GDM1 (cell line): ENCODE measurements around the gene SLC1A2.

Experiments
- DNase-seq: peaks from one replicate; lab custom pipeline; 2025; lab: John Stamatoyannopoulos, UW

The SLC1A2 gene

GRCh38 chr11:35348898-35349687 is 70.3 kb downstream of the SLC1A2 start:
- DNase-seq: no peak

GRCh38 chr11:35347921-35348331 is 71.4 kb downstream of the SLC1A2 start:
- DNase-seq: no peak

DNA sequence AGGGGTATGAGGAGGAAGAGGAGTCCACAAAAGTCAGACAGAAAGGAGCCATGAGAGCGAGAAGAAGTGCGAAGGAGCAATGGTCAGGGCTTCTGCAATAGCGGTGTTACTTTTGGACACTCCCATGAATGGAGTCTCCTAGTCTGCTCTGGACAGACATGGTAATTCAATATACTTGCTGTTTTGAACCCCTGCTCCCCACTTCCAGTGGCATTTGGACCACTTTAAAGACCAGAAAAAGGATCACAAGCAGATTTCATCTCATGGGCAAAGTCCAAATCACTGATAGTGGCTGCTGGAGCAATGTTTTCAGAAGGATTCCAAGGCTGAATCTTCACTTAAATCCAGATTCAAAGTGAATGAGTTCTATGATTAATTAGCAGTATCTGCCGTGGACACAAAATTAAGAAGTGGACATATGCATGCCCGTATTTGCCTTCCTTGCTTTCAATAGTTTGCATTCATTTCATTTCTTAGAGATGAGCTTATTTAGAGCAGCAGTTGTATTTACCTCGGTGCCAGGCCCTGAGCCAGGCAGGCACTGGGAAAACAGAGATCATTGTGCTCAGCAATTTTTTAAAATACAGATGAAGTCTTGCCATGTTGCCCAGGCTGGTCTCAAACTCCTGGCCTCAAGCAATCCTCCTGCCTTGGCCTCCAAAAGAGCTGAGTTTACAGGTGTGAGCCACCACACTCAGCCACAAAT is 72.0 kb downstream of the SLC1A2 start:
- DNase-seq: no peak

DNA sequence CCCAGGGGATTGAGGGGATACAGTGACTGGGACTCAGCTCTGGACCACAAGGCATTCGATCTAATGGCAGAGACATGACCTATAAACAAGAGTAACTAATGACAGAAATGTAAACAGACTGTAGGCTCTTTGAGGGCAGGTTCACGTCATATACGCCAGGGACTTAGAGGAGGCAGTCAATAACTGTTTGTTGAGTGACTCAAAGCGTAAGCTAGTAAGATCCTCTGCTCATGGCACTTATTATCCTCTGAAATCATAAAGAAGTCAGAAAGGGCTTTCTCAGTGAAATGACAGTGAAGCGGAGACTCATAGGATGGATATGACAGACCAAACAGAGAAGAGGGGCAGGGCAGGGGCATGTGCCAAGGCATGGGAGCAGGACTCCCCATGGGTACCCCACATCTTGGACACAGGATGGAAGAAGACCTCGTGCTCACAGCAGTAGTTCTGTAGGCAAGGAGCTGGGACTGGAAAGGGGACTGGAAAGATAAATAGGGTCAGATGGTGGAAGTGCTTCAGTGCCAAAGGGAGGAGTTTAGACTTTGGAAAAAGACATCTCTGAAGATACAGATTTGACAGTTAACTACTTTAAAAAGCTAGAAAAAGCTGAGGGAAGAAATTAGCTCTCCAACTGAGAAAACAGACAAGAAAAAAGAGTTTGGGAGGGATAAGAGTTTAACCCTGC is 72.7 kb downstream of the SLC1A2 start:
- DNase-seq: no peak

DNA sequence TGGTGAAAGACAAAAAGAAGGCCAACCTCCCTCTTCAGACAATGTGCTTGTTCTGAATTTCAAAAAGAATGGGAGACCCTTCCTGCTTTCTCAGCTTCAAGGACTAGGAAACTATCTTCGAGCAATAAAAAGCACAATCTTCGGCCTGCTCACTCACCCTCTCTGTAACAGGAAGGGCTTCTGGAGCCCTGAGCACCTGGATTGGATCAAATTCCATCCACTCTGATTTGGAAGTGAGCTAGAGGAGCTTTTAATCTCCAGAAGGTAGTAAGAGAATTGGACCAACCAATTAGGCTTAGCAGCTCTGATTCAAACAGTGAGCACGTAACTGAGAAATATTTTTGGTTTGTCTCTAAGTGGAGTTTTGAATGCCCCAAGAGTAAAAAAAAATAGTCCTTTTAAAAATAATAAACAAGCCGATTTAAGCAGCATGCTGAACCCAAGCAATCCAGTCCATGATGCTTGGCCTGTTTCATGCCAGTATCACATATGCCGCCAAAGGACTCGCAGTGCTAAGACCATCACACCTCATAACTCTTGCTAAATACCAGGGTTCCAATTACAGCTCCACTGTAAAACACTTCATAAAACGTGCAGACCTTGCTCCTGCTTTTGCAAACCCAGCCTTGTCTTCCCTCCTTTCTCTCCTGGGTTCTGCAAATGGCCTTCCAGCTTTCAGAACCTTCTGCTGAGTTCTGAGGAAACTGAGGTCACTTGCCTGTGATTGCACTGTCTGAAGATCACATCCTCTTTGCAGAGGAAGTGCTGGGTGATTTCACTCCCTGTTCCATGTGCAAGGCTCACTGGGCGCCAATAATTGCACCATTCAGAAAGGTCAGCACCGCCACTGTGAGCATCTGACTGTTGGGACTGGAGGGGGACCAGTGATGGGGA is 74.4 kb downstream of the SLC1A2 start:
- no peak for DNase-seq

- DNase-seq: no peak
Observed at GRCh38 chr11:35343033-35343598, 76.2 kb downstream of the SLC1A2 start.

DNA sequence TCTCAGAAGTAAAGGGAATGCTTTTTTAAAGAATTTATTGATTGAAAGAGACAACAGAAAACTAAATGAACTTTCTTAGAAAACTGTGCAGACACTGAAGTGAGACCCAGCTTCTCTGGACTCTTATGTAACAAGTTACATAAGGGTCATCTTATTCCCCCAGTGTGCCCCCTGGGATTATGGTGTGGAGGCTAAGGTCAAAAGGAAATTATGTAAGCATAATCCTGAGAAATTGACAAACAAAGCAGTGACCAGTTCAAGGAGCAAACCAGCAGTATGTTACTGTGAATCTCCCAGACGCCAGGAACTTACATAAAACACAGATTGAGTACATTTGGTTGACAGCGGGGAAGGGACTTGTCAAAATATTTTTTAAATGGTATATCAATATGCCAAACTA is 78.6 kb downstream of the SLC1A2 start:
- no peak for DNase-seq

GRCh38 chr11:35340071-35340470 is 79.3 kb downstream of the SLC1A2 start:
- no peak for DNase-seq

DNA sequence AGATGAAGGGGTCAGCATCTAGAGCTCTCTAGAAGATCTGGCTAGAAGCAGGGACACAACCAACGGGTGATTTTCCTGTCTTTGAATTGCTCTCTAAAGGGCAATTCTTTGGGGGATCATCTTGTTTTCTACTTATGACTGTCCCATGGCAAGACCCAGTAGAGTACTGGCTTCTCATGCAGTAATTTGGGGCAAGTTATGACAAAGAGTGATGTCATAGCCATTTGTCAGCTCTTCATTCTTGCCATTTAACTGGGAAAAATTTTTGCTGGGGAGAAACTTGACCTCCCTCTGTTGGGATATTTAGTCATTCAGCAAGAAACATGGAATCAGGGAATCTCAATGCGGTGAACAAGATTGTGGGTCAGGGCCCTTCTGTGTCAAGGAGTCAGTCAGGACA is 80.4 kb downstream of the SLC1A2 start:
- no peak for DNase-seq

DNA sequence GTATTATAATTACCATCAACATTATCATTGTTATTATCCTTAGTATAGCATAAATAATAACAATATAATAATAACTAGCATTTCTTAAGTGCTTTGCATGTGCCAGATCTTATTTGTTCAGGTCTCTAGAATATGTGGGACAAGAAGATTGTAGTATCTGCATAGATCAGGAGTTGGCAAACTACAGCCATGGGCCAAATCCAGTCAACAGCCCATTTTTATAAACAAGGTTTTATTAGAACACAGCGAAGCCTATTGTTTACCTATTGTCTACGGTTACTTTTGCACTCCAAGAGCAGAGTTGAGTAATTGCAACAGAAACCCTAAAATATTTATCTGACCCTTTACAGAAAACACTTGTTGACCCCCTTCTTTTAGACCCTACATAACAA is 81.4 kb downstream of the SLC1A2 start:
- DNase-seq: no peak

DNA sequence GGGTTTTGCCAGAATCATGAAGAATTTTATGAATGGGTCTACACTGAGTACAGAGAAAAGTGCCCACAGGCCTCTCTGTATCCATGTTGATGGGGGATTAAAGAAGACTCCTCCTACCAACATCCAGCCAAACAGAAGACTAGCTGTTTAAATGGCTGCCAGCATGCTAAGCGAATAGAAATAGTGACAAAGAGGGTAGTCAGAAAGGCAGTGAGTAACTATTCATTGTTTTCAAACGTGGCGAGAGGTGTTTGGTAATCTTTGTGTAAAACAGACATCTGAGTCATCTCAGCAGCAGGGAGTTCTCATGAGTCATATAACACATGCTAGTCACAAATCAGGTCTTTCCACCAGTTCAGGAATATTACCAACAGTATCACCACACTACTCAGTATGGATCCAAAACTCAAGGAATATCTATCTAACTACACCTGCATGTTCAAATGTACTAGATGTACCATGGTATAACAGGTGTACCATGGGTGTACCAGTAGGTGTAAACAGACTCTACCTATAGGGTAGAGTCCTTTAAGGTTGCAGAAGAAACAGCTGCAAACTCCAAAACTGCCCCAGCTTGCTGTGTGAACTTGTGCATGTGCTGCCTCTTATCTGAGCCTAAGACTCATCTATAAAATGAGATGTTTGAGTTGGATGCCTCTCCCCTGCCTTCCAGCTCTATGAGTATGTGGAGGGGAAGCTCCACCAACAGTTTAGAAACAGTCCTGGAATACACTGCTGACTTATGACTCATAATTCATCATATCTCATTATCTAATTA is 82.0 kb downstream of the SLC1A2 start:
- DNase-seq: no peak

DNA sequence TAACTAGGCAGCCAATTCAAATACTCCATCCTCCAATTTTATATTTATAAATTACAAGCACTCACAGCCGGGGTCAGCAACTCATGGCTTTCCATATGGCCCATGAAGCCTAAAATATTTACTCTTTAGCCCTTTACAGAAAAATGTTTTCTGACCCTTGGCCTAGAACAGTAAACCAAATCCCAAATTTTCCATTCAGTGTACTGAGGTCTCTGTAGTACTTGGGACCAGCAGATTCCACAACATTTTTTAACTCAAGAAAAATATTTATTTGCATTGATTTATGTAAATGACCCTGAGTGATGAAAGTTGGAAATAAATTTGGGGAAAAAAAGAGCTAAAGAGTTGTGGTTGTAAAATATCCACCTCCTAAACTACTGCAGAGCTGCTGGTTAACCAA is 82.6 kb downstream of the SLC1A2 start:
- no peak for DNase-seq

- no peak for DNase-seq
Observed at GRCh38 chr11:35335226-35335625, 84.1 kb downstream of the SLC1A2 start.

DNA sequence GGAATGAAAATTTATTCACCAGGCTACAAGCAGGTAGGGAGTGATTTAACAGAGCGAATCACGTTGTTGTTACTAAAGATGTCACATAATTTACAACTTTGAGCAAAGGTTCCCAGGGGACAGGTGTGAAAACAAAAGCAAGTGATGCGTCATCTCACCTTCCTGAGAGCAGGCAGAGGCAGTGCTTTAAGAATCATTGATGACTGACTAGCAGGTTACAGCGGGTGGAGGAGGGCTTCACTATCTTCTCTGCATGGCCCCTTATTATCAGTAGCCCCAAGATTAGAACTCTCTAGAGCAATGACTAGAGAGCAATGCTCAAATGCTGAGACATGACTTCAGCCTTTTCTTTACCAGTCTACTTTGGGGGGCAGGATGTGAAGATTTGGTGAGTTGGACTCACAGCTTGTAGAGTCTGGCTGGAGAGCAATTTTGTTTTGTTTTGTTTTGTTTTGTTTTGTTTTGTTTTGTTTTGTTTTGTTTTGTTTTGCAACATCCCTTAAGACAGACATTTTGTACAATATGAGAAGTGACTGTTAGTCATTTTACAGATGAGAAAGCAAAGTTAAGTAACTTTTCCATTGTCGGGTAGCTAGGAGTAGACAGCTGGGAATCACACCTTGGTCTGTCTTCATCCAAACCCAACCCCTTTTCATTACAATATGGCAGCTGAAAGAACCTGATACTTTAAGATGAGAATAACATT is 84.8 kb downstream of the SLC1A2 start:
- DNase-seq: no peak

DNA sequence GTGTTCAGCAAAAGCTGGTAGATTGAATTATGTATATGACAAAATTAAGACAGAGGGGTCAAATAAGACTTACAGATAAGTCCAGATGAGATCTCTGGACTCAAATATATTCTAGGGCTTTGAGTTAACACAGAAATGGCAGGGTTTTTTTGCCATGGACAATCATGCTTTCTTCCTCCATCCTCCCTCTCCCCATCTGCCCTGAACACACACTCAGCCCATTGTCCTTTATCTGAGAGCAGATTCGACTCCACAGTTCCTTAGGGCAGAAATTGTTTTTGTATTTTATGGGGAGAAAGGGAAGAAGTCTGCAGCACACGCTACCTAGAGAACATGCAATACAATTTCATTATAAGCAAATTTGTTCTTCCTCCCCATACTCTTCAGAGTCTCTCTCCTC is 86.8 kb downstream of the SLC1A2 start:
- no peak for DNase-seq

- DNase-seq: no peak
Observed at GRCh38 chr11:35330931-35331330, 88.4 kb downstream of the SLC1A2 start.

- no peak for DNase-seq
Observed at GRCh38 chr11:35330156-35330889, 89.0 kb downstream of the SLC1A2 start.

DNA sequence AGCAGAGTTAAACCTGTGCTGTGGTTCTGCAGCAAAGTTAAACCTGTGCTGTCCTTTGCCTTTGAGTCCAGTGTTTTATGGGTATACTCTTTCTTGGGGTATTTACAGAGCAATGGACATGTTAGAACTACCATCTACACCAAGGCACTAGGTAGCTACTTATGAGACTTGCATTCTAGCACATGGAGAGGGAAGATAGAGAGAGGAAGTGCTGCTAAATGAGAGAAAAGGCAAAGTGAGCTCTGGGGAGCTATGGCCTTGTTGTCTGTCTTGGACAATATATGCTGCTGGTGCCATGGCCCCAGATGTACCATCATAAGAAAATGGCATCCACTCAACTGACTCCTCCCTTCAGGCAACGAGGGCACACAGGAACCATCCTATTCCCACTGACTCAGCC is 91.5 kb downstream of the SLC1A2 start:
- DNase-seq: no peak

GRCh38 chr11:35326266-35326879 is 93.0 kb downstream of the SLC1A2 start:
- no peak for DNase-seq
